ENCODE results near the gene FCRL1.

GRCh38 chr1:157774412-157774811, 45.5 kb downstream of the FCRL1 start:
- TF ChIP-seq CTCF (IDR thresholded peaks at IDR 0.05) = no peak
- TF ChIP-seq POLR2A (IDR thresholded peaks at IDR 0.05) = no peak

Data from Peyer's patch (tissue), 4 donors.